HCT116 (cell line): Measurements from ENCODE around the gene C2orf92. TPM values are rescaled to one million over a fixed set of nuclear protein-coding genes. Genes with fewer than 3 reads are reported as not detected.

ENCODE experiments used
- ATAC-seq: fragments of 200-7000 bp; cut with Tn5 transposase; 2 replicates; pipeline ENCODE4 v1.9.1; 2020; ENCODE audit warnings: mild to moderate bottlenecking, moderate library complexity
- BruUV-seq: library from RNA; stranded (reverse); fragments of 400-500 nt; replicated peaks from 2 replicates; lab custom pipeline; 2021; lab: Mats Ljungman, UMichigan
- CTCF ChIA-PET: fragments of 300-600 bp; sonication (Branson Sonifier 250); formaldehyde crosslinking; loops from one replicate; lab custom pipeline; 2021; ENCODE audit warnings: antibody characterized with exemption; lab: Charles Lee
- POLR2A ChIA-PET: fragments of 300-600, 350-600 bp; sonication (Branson Sonifier 250); formaldehyde crosslinking; loops from one replicate; lab custom pipeline; 2021; ENCODE audit warnings: antibody characterized with exemption; lab: Charles Lee
- RAD21 ChIA-PET, 2 experiments: fragments of 300-600 bp; sonication (Branson Sonifier 250); formaldehyde crosslinking; loops; one replicate each; lab custom pipeline; 2023; ENCODE audit warnings: low total read pairs in 2 of 2; ENCODE audit not compliant: uncharacterized antibody in 2 of 2, unreplicated experiment in 2 of 2, low non-redundant PET in 1 of 2; lab: Charles Lee
- DNase-seq: peaks from one replicate; pipeline ENCODE4 v3.0.0-alpha.2; 2010; ENCODE audit warnings: low read depth, low spot score
- H2AFZ ChIP-seq: fragments of 200-600 bp; shearing (Covaris generic), sonication (generic); 2 replicates; pipeline ENCODE4 v1.6.1; 2017; ENCODE audit warnings: low read depth, mixed run types, mixed read lengths, antibody characterized with exemption, low read length; ENCODE audit not compliant: poor library complexity, severe bottlenecking
- H3K27ac ChIP-seq: 2 replicates; pipeline ENCODE4 v1.5.1; 2012; ENCODE audit warnings: low read depth, low read length
- H3K27me3 ChIP-seq: fragments of 200-600 bp; sonication (generic); 2 replicates; pipeline ENCODE4 v1.6.1; 2016; ENCODE audit warnings: mixed run types, low read length, mixed read lengths; ENCODE audit not compliant: insufficient read depth
- H3K36me3 ChIP-seq, 2 experiments: fragments of 200-500 bp in 1 of 2; fragments of 200-600 bp in 1 of 2; sonication (Bioruptor generic) in 1 of 2; sonication (generic) in 1 of 2; 2 replicates each; pipeline versions ENCODE4 v1.5.1 to v1.6.1; 2014 to 2016; ENCODE audit warnings: low read length in 2 of 2, inconsistent platforms in 1 of 2, mixed read lengths in 1 of 2, mixed run types in 1 of 2; ENCODE audit not compliant: insufficient read depth in 2 of 2, control insufficient read depth in 1 of 2
- H3K4me1 ChIP-seq, 2 experiments: fragments of 200-600 bp in 1 of 2; sonication (generic) in 1 of 2; 2 replicates each; pipeline versions ENCODE4 v1.5.1 to v1.6.1; 2012 to 2017; ENCODE audit warnings: low read length in 2 of 2, inconsistent platforms in 1 of 2, mild to moderate bottlenecking in 1 of 2, mixed read lengths in 1 of 2, mixed run types in 1 of 2, moderate library complexity in 1 of 2; ENCODE audit not compliant: insufficient read depth in 2 of 2, control insufficient read depth in 1 of 2
- H3K4me2 ChIP-seq: fragments of 200-600 bp; sonication (generic); 2 replicates; pipeline ENCODE4 v1.6.1; 2017; ENCODE audit warnings: mixed run types, low read length, mixed read lengths
- H3K4me3 ChIP-seq, 2 experiments: fragments of 200-600 bp in 1 of 2; sonication (generic) in 1 of 2; replicated peaks in 1 of 2; 2 replicates each; pipeline ENCODE4 v1.5.1; 2011 to 2016; ENCODE audit warnings: low read length in 2 of 2, control low read depth in 1 of 2, low read depth in 1 of 2, mild to moderate bottlenecking in 1 of 2, mixed read lengths in 1 of 2, mixed run types in 1 of 2
- H3K79me2 ChIP-seq: fragments of 200-600 bp; sonication (generic); 2 replicates; pipeline ENCODE4 v1.6.1; 2017; ENCODE audit warnings: mild to moderate bottlenecking, mixed run types, low read length, moderate library complexity, mixed read lengths; ENCODE audit not compliant: insufficient read depth
- H3K9ac ChIP-seq: fragments of 200-600 bp; sonication (generic); 2 replicates; pipeline ENCODE4 v1.6.1; 2016; ENCODE audit warnings: low read length, mixed read lengths
- H3K9me2 ChIP-seq: fragments of 200-600 bp; sonication (generic), shearing (Covaris generic); 2 replicates; pipeline ENCODE4 v1.6.1; 2017; ENCODE audit warnings: mixed run types, mild to moderate bottlenecking, moderate library complexity; ENCODE audit not compliant: insufficient read depth
- H3K9me3 ChIP-seq, 2 experiments: fragments of 200-500 bp in 1 of 2; fragments of 200-600 bp in 1 of 2; sonication (Bioruptor generic) in 1 of 2; sonication (generic) in 1 of 2; 2 replicates each; pipeline ENCODE4 v1.6.1; 2014 to 2017; ENCODE audit warnings: low read length in 2 of 2, mixed read lengths in 2 of 2, inconsistent platforms in 1 of 2, low read depth in 1 of 2, mild to moderate bottlenecking in 1 of 2, mixed run types in 1 of 2, moderate library complexity in 1 of 2; ENCODE audit not compliant: control insufficient read depth in 1 of 2, insufficient read depth in 1 of 2
- H4K20me1 ChIP-seq: fragments of 200-600 bp; sonication (generic), shearing (Covaris generic); 2 replicates; pipeline ENCODE4 v1.6.1; 2017; ENCODE audit warnings: mixed run types, mild to moderate bottlenecking, moderate library complexity; ENCODE audit not compliant: insufficient read depth
- ATF3 ChIP-seq: IDR thresholded peaks from 2 replicates; pipeline ENCODE4 v1.6.1; 2012
- CBX3 ChIP-seq: IDR thresholded peaks from 2 replicates; pipeline ENCODE4 v1.6.1; 2012; ENCODE audit warnings: low read depth
- CTCF ChIP-seq, 3 experiments: fragments of 200-600 bp in 1 of 3; sonication (generic) in 1 of 3; IDR thresholded peaks in 2 of 3; conservative IDR thresholded peaks in 1 of 3; 2 replicates each; pipeline ENCODE4 v1.5.1; 2012 to 2017; ENCODE audit warnings: low read depth in 2 of 3, low read length in 2 of 3, antibody characterized with exemption in 1 of 3, borderline replicate concordance in 1 of 3, control low read depth in 1 of 3, mild to moderate bottlenecking in 1 of 3, mixed read lengths in 1 of 3, mixed run types in 1 of 3, moderate library complexity in 1 of 3; ENCODE audit not compliant: insufficient read depth in 1 of 3
- EZH2phosphoT487 ChIP-seq: fragments of 200-600 bp; IDR thresholded peaks from 2 replicates; pipeline ENCODE4 v1.6.1; 2018; ENCODE audit warnings: antibody characterized with exemption, borderline replicate concordance
- FOSL1 ChIP-seq: IDR thresholded peaks from 2 replicates; pipeline ENCODE4 v1.6.1; 2012; ENCODE audit warnings: low read depth
- POLR2A ChIP-seq: IDR thresholded peaks from 2 replicates; pipeline ENCODE4 v1.7.0; 2011; ENCODE audit warnings: borderline replicate concordance; ENCODE audit not compliant: insufficient read depth, insufficient read length; ENCODE audit errors: extremely low read depth
- POLR2AphosphoS5 ChIP-seq: IDR thresholded peaks from 2 replicates; pipeline ENCODE4 v1.6.1; 2011; ENCODE audit warnings: mild to moderate bottlenecking, low read depth, low read length, moderate library complexity
- RAD21 ChIP-seq: IDR thresholded peaks from 2 replicates; pipeline ENCODE4 v1.6.1; 2012; ENCODE audit warnings: low read depth, mild to moderate bottlenecking
- YY1 ChIP-seq: IDR thresholded peaks from 2 replicates; pipeline ENCODE4 v1.6.1; 2011; ENCODE audit warnings: low read length, low read depth, moderate library complexity, mild to moderate bottlenecking; ENCODE audit not compliant: insufficient replicate concordance; ENCODE audit errors: extremely low read depth
- intact Hi-C: fragments of 100-400 bp; cut with micrococcal nuclease; formaldehyde crosslinking; loops from 2 replicates; pipeline ENCODE4 v1.10.0; 2022
- total RNA-seq: library from RNA; stranded (reverse); gene quantifications from one replicate; pipeline ENCODE4 v1.2.1, GENCODE V29; 2021; ENCODE audit not compliant: unreplicated experiment
- TF ChIP-seq, protein P1 (sequence below): IDR thresholded peaks from 2 replicates; pipeline ENCODE4 v1.6.1; 2012
- TF ChIP-seq, protein P2 (sequence below): IDR thresholded peaks from 2 replicates; pipeline ENCODE4 v1.6.1; 2011; ENCODE audit warnings: mild to moderate bottlenecking, low read length, moderate library complexity; ENCODE audit not compliant: insufficient replicate concordance; ENCODE audit errors: extremely low read depth

The C2orf92 gene
- total RNA-seq, 1 experiment from 2014 or later, result 3.0 TPM

DNA sequence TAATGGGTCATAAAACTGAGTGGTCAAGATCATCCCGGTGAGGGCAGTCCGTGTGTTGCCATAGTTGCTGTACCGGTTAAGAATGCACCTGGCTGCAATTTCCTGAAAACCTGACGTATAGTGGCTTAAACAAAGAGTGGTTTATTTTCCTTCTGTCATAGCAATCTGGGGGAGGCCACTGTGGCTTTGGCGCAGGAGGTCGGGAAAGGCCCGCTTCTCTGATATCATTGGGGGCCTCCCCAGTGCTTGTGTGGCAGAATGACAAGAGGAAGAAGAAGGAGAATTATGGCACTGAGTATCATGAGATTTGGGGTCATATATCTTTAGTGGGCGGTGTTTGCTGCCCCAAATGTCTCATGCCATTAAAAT, 4.4 kb downstream of the C2orf92 start (continued):
- TF ChIP-seq CTCF (IDR thresholded peaks at IDR 0.05 in 2 of 3, conservative IDR thresholded peaks at IDR 0.05 in 1 of 3; ENCODE audit: borderline replicate concordance in 1 of 3, insufficient read depth in 1 of 3, low read depth in 2 of 3, low read length in 2 of 3) (no peak), POLR2A (no peak), RAD21 (no peak), EZH2phosphoT487 (no peak), CBX3 (no peak), YY1 (no peak), POLR2AphosphoS5 (no peak)
- TF ChIP-seq, protein P1, sequence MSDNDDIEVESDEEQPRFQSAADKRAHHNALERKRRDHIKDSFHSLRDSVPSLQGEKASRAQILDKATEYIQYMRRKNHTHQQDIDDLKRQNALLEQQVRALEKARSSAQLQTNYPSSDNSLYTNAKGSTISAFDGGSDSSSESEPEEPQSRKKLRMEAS, result no peak

- DNase-seq, result no peak
- TF ChIP-seq, protein P1, result no peak
- TF ChIP-seq, protein P2, sequence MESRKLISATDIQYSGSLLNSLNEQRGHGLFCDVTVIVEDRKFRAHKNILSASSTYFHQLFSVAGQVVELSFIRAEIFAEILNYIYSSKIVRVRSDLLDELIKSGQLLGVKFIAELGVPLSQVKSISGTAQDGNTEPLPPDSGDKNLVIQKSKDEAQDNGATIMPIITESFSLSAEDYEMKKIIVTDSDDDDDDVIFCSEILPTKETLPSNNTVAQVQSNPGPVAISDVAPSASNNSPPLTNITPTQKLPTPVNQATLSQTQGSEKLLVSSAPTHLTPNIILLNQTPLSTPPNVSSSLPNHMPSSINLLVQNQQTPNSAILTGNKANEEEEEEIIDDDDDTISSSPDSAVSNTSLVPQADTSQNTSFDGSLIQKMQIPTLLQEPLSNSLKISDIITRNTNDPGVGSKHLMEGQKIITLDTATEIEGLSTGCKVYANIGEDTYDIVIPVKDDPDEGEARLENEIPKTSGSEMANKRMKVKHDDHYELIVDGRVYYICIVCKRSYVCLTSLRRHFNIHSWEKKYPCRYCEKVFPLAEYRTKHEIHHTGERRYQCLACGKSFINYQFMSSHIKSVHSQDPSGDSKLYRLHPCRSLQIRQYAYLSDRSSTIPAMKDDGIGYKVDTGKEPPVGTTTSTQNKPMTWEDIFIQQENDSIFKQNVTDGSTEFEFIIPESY, result no peak
- TF ChIP-seq FOSL1, result no peak
- no peak for TF ChIP-seq ATF3
- TF ChIP-seq, all 23 proteins: peak for 0
Measured at GRCh38 chr2:97675430-97676113, 6.1 kb downstream of the C2orf92 start.

More at GRCh38 chr2:97675430-97676113, 6.1 kb downstream of the C2orf92 start:
- H4K20me1 ChIP-seq, result no peaks in the 10 kb centered on the region
- ChIA-PET RAD21 (no interaction called here), CTCF (no interaction called here), POLR2A (no interaction called here)
- no peaks in the 10 kb centered on the region for H3K9me2 ChIP-seq
- no peak overlapping the region for H3K4me3 ChIP-seq
- no peak overlapping the region for H3K4me2 ChIP-seq
- no peaks in the 10 kb centered on the region for H3K4me1 ChIP-seq
- no peak overlapping the region for H2AFZ ChIP-seq
- 0 out of 4 replicates have a peak, but pooled peaks cover 0 to 4% of the 10 kb centered on the region in 2 experiments for H3K9me3 ChIP-seq
- no peak overlapping the region for H3K27ac ChIP-seq
- ATAC-seq, result no peak
- BruUV-seq, result no TSS peak
- H3K27me3 ChIP-seq, result no peaks in the 10 kb centered on the region
- no peak overlapping the region for H3K9ac ChIP-seq
- intact Hi-C loops, result no loop called here
- no peaks in the 10 kb centered on the region for H3K36me3 ChIP-seq
- H3K79me2 ChIP-seq, result no peaks in the 10 kb centered on the region
